ENCODE results near the gene NSDHL. TPM values are rescaled to one million over a fixed set of nuclear protein-coding genes. Genes with fewer than 3 reads are reported as not detected.

The NSDHL gene
- total and polyA plus RNA-seq, 4 donors, result 12.8 to 33.4 (median 25.4) TPM

DNA sequence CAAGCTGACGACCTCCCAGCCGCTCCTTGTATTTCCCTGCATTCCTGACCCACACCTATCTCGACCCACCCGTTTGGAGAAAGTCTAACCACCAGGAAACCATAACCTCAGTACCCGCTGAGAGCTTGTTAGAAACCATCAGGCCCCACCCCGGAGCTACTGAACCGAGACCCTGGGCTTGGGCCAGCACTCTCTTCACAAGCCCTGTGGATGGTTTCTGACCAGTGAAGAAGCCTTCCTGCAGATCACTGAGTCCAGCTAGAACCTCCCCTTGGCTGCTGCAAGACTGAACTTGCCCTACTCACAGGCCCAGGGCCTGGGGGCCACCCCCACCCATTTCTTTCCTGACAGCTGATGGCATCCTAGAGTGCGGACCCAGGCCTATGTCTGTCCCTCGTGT, 40.4 kb downstream of the NSDHL start:
- peaks cover 0 to 14% (median 6%) of the 10 kb centered on the region in 4 donors for H3K36me3 ChIP-seq (ENCODE audit: control insufficient read depth in 4 of 4, insufficient read depth in 4 of 4, low read length in 4 of 4)
- DNase-seq (no peak), ATAC-seq (ENCODE audit: insufficient read depth, low FRiP score) (no peak)
- peaks cover 0 to 6% (median 1%) of the 10 kb centered on the region in 4 donors for H3K9me3 ChIP-seq (ENCODE audit: control insufficient read depth in 4 of 4, insufficient read depth in 3 of 4, low read length in 3 of 4)
- H3K4me3 ChIP-seq, result no peak overlapping the region
- H3K27me3 ChIP-seq (ENCODE audit: control insufficient read depth in 3 of 3, insufficient read depth in 3 of 3, low read length in 2 of 3), result peaks cover 0 to 2% (median 0%) of the 10 kb centered on the region in 3 donors
- TF ChIP-seq, protein P1, sequence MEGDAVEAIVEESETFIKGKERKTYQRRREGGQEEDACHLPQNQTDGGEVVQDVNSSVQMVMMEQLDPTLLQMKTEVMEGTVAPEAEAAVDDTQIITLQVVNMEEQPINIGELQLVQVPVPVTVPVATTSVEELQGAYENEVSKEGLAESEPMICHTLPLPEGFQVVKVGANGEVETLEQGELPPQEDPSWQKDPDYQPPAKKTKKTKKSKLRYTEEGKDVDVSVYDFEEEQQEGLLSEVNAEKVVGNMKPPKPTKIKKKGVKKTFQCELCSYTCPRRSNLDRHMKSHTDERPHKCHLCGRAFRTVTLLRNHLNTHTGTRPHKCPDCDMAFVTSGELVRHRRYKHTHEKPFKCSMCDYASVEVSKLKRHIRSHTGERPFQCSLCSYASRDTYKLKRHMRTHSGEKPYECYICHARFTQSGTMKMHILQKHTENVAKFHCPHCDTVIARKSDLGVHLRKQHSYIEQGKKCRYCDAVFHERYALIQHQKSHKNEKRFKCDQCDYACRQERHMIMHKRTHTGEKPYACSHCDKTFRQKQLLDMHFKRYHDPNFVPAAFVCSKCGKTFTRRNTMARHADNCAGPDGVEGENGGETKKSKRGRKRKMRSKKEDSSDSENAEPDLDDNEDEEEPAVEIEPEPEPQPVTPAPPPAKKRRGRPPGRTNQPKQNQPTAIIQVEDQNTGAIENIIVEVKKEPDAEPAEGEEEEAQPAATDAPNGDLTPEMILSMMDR (IDR thresholded peaks at IDR 0.05; ENCODE audit: control extremely low read depth, extremely low read depth), result no peak
- H3K4me1 ChIP-seq (ENCODE audit: control insufficient read depth in 5 of 5, insufficient read depth in 5 of 5, low read length in 5 of 5), result no peaks in the 10 kb centered on the region
- no peak overlapping the region for H3K27ac ChIP-seq (ENCODE audit: low read depth in 1 of 2, low read length in 1 of 2)
- no peak overlapping the region for H3K9ac ChIP-seq (ENCODE audit: insufficient read depth in 1 of 2, low read length in 2 of 2)
- 80 to 82% methylated on average over 6 to 9 of the region's 9 CpGs for WGBS, 2 donors

DNA sequence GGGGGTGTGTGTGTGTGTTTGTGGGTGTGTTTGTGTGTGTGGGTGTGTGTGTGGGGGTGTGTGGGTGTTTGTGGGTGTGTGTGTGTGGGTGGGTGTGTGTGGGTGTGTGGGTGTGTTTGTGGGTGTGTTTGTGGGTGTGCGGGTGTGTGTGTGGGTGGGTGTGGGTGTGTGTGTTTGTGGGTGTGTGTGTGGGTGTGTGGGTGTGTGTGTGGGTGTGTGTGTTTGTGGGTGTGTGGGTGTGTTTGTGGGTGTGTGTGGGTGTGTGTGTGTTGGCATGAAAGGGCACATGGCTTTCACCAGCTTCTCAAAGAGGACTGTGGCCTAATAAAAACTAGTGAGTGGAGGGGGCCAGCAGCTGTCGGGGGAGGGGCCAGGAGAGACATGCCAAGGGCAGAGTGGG, 41.7 kb downstream of the NSDHL start:
- DNase-seq (no peak), ATAC-seq (ENCODE audit: insufficient read depth, low FRiP score) (no peak)
- TF ChIP-seq, protein P1 (IDR thresholded peaks at IDR 0.05; ENCODE audit: control extremely low read depth, extremely low read depth), result no peak
- peaks cover 0 to 11% (median 5%) of the 10 kb centered on the region in 4 donors for H3K36me3 ChIP-seq (ENCODE audit: control insufficient read depth in 4 of 4, insufficient read depth in 4 of 4, low read length in 4 of 4)
- H3K27ac ChIP-seq (ENCODE audit: low read depth in 1 of 2, low read length in 1 of 2), result no peak overlapping the region
- peaks cover 0 to 7% (median 0%) of the 10 kb centered on the region in 3 donors for H3K27me3 ChIP-seq (ENCODE audit: control insufficient read depth in 3 of 3, insufficient read depth in 3 of 3, low read length in 2 of 3)
- 37% methylated on average over 2 of the region's 2 CpGs; no CpG with 5 or more reads in 1 of the 2 donors for WGBS, 2 donors
- H3K9me3 ChIP-seq (ENCODE audit: control insufficient read depth in 4 of 4, insufficient read depth in 3 of 4, low read length in 3 of 4), result peaks cover 0 to 13% (median 3%) of the 10 kb centered on the region in 4 donors
- H3K4me3 ChIP-seq, result no peak overlapping the region
- H3K4me1 ChIP-seq (ENCODE audit: control insufficient read depth in 5 of 5, insufficient read depth in 5 of 5, low read length in 5 of 5), result no peaks in the 10 kb centered on the region
- H3K9ac ChIP-seq (ENCODE audit: insufficient read depth in 1 of 2, low read length in 2 of 2), result no peak overlapping the region

DNA sequence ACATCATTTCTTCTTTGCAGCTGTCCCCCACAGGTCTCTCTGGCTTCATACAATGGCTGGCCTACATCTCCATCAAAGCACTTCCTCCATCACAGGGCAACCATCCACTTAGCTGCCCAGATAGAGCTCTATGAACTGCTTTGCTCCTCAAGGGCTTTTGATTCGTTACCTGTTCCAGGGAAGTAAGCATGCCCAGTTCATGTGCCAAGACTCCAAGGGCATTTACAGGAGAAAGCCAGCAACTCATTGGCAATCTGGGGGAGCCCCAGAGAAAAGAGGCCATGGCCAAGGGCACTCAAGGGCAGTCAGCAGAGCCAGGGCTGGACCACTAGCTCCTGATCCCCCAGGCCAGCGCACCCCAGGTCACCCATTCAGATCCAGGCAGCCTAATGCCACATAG, 42.5 kb downstream of the NSDHL start:
- H3K4me1 ChIP-seq (ENCODE audit: control insufficient read depth in 5 of 5, insufficient read depth in 5 of 5, low read length in 5 of 5), result no peaks in the 10 kb centered on the region
- H3K4me3 ChIP-seq, result no peak overlapping the region
- ATAC-seq (ENCODE audit: insufficient read depth, low FRiP score), result no peak
- peaks cover 0 to 7% (median 0%) of the 10 kb centered on the region in 3 donors for H3K27me3 ChIP-seq (ENCODE audit: control insufficient read depth in 3 of 3, insufficient read depth in 3 of 3, low read length in 2 of 3)
- peaks cover 0 to 9% (median 4%) of the 10 kb centered on the region in 4 donors for H3K36me3 ChIP-seq (ENCODE audit: control insufficient read depth in 4 of 4, insufficient read depth in 4 of 4, low read length in 4 of 4)
- DNase-seq, result no peak
- TF ChIP-seq, protein P1 (IDR thresholded peaks at IDR 0.05; ENCODE audit: control extremely low read depth, extremely low read depth), result no peak
- 71 to 100% methylated on average over 2 of the region's 2 CpGs for WGBS, 2 donors
- H3K9me3 ChIP-seq (ENCODE audit: control insufficient read depth in 4 of 4, insufficient read depth in 3 of 4, low read length in 3 of 4), result peaks cover 0 to 13% (median 3%) of the 10 kb centered on the region in 4 donors
- H3K9ac ChIP-seq (ENCODE audit: insufficient read depth in 1 of 2, low read length in 2 of 2), result no peak overlapping the region
- no peak overlapping the region for H3K27ac ChIP-seq (ENCODE audit: low read depth in 1 of 2, low read length in 1 of 2)

Data from lung (tissue), 12 donors.